Measurements from ENCODE around the gene MAP3K15.

DNA sequence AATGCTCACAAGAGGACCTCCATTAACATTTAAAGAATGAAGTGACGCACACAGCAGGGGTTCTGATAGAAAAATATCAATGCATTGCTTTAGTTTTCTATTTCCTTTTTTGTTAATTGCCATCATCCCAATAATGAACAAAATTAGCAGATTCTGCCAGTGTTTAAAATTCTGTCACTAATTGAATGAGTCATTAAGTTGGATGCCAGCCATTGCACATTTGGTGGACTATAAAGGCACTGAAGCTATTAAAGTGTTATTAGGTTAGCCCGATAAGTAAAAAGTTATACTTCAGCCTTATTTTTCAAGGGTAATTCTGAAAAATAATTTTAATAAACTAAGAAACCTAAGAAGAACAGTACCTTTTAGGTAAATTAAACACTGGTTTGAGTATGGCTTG lies 53.1 kb downstream of the MAP3K15 start:
- TF ChIP-seq, protein P1, sequence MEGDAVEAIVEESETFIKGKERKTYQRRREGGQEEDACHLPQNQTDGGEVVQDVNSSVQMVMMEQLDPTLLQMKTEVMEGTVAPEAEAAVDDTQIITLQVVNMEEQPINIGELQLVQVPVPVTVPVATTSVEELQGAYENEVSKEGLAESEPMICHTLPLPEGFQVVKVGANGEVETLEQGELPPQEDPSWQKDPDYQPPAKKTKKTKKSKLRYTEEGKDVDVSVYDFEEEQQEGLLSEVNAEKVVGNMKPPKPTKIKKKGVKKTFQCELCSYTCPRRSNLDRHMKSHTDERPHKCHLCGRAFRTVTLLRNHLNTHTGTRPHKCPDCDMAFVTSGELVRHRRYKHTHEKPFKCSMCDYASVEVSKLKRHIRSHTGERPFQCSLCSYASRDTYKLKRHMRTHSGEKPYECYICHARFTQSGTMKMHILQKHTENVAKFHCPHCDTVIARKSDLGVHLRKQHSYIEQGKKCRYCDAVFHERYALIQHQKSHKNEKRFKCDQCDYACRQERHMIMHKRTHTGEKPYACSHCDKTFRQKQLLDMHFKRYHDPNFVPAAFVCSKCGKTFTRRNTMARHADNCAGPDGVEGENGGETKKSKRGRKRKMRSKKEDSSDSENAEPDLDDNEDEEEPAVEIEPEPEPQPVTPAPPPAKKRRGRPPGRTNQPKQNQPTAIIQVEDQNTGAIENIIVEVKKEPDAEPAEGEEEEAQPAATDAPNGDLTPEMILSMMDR (IDR thresholded peaks at IDR 0.05) = no peak
- no peak for TF ChIP-seq EZH2 (IDR thresholded peaks at IDR 0.05)
- no peak for TF ChIP-seq EZH2phosphoT487 (IDR thresholded peaks at IDR 0.05)
